SK-N-SH (cell line): ENCODE measurements around the gene LRRC45. TPM values are rescaled to one million over a fixed set of nuclear protein-coding genes. Genes with fewer than 3 reads are reported as not detected.

Experiments used
- CTCF ChIA-PET: fragments of 300-600, 350-600 bp; formaldehyde crosslinking; extraction: SDS; loops from one replicate; lab custom pipeline; 2021; lab: Yijun Ruan, JAX
- POLR2A ChIA-PET: fragments of 350-600 bp; sonication (Branson Sonifier 250); formaldehyde crosslinking; extraction: SDS; loops from one replicate; lab custom pipeline; 2020; ENCODE audit warnings: antibody characterized with exemption, inconsistent platforms; lab: Yijun Ruan, JAX
- DNase-seq: peaks from one replicate; pipeline ENCODE4 v3.0.0; 2012
- H2AFZ ChIP-seq: fragments of 200-600 bp; sonication (generic); 2 replicates; pipeline ENCODE4 v1.8.1; 2016; ENCODE audit warnings: antibody characterized with exemption, mild to moderate bottlenecking, low read depth
- H3F3A ChIP-seq: fragments of 200-600 bp; sonication (generic); replicated peaks from 2 replicates; pipeline ENCODE3; 2016; ENCODE audit warnings: antibody characterized with exemption, mild to moderate bottlenecking; ENCODE audit not compliant: insufficient read depth
- H3K27ac ChIP-seq, 2 experiments: fragments of 200-500 bp in 1 of 2; fragments of 200-600 bp in 1 of 2; sonication (Bioruptor generic) in 1 of 2; sonication (generic), shearing (Covaris generic) in 1 of 2; 2 replicates each; pipeline versions ENCODE4 v1.5.1 to v1.6.1; 2014 to 2016; ENCODE audit warnings: low read depth in 2 of 2, inconsistent platforms in 1 of 2, low read length in 1 of 2, mild to moderate bottlenecking in 1 of 2, mixed read lengths in 1 of 2
- H3K27me3 ChIP-seq: fragments of 200-600 bp; sonication (generic), shearing (Covaris generic); 2 replicates; pipeline ENCODE4 v1.6.1; 2016; ENCODE audit warnings: mixed run types; ENCODE audit not compliant: insufficient read depth
- H3K36me3 ChIP-seq, 2 experiments: fragments of 200-500 bp in 1 of 2; fragments of 200-600 bp in 1 of 2; sonication (Bioruptor generic) in 1 of 2; sonication (generic) in 1 of 2; replicated peaks in 1 of 2; 2 replicates each; pipeline versions ENCODE3 to v1.5.1; 2014 to 2016; ENCODE audit warnings: low read length in 1 of 2, mild to moderate bottlenecking in 1 of 2; ENCODE audit not compliant: insufficient read depth in 2 of 2, control insufficient read depth in 1 of 2
- H3K4me1 ChIP-seq, 2 experiments: fragments of 200-500 bp in 1 of 2; fragments of 200-600 bp in 1 of 2; sonication (Bioruptor generic) in 1 of 2; sonication (generic), shearing (Covaris generic) in 1 of 2; 2 replicates each; pipeline versions ENCODE4 v1.5.1 to v1.6.1; 2014 to 2016; ENCODE audit warnings: low read depth in 1 of 2, low read length in 1 of 2, mixed run types in 1 of 2; ENCODE audit not compliant: insufficient read depth in 2 of 2, control insufficient read depth in 1 of 2
- H3K4me2 ChIP-seq: fragments of 200-600 bp; sonication (generic), shearing (Covaris generic); 2 replicates; pipeline ENCODE4 v1.6.1; 2017; ENCODE audit warnings: mixed run types
- H3K4me3 ChIP-seq, 2 experiments: fragments of 200-500 bp in 1 of 2; fragments of 200-600 bp in 1 of 2; sonication (Bioruptor generic) in 1 of 2; sonication (generic), shearing (Covaris generic) in 1 of 2; 2 replicates each; pipeline versions ENCODE4 v1.5.1 to v1.8.1; 2014 to 2016; ENCODE audit warnings: low read depth in 2 of 2, inconsistent platforms in 1 of 2, low read length in 1 of 2, mild to moderate bottlenecking in 1 of 2, mixed read lengths in 1 of 2, moderate library complexity in 1 of 2
- H3K79me2 ChIP-seq: fragments of 200-600 bp; sonication (generic); 2 replicates; pipeline ENCODE4 v1.8.1; 2017; ENCODE audit warnings: mild to moderate bottlenecking; ENCODE audit not compliant: insufficient read depth
- H3K9ac ChIP-seq: fragments of 200-600 bp; sonication (generic); 2 replicates; pipeline ENCODE4 v1.6.1; 2017; ENCODE audit warnings: mixed run types
- H3K9me2 ChIP-seq: fragments of 200-600 bp; sonication (generic); 2 replicates; pipeline ENCODE4 v1.6.1; 2017; ENCODE audit warnings: mixed run types
- H3K9me3 ChIP-seq: fragments of 200-600 bp; sonication (generic); 2 replicates; pipeline ENCODE4 v1.6.1; 2017; ENCODE audit warnings: mixed run types, mild to moderate bottlenecking, moderate library complexity
- H4K20me1 ChIP-seq: fragments of 200-600 bp; sonication (generic); 2 replicates; pipeline ENCODE4 v1.6.1; 2017; ENCODE audit warnings: mild to moderate bottlenecking, mixed run types; ENCODE audit not compliant: insufficient read depth
- CHD2 ChIP-seq: fragments of 150-350 bp; IDR thresholded peaks from 2 replicates; pipeline ENCODE4 v1.6.1; 2018; ENCODE audit warnings: low read length; ENCODE audit not compliant: partially characterized antibody
- CTCF ChIP-seq: fragments of 200-600 bp; sonication (generic); IDR thresholded peaks from 2 replicates; pipeline ENCODE4 v1.6.1; 2017; ENCODE audit warnings: antibody characterized with exemption, mild to moderate bottlenecking, moderate library complexity
- ELF1 ChIP-seq: IDR thresholded peaks from 2 replicates; pipeline ENCODE4 v1.4.0; 2012
- EP300 ChIP-seq, 2 experiments: IDR thresholded peaks; 2 replicates each; pipeline versions ENCODE4 v1.4.0 to v1.6.1; 2012; ENCODE audit warnings: borderline replicate concordance in 1 of 2, low read depth in 1 of 2, low read length in 1 of 2
- FOSL2 ChIP-seq: IDR thresholded peaks from 2 replicates; pipeline ENCODE4 v1.4.0; 2012; ENCODE audit warnings: low read depth, mild to moderate bottlenecking, moderate library complexity, borderline replicate concordance
- IRF3 ChIP-seq: fragments of 150-350 bp; IDR thresholded peaks from 2 replicates; pipeline ENCODE4 v1.6.1; 2016; ENCODE audit warnings: mild to moderate bottlenecking, low read depth, low read length
- MAX ChIP-seq: IDR thresholded peaks from 2 replicates; pipeline ENCODE4 v1.4.0; 2012; ENCODE audit warnings: low read depth
- NFIC ChIP-seq: IDR thresholded peaks from 2 replicates; pipeline ENCODE4 v1.4.0; 2012; ENCODE audit warnings: borderline replicate concordance
- PBX3 ChIP-seq: IDR thresholded peaks from 2 replicates; pipeline ENCODE4; 2012
- POLR2AphosphoS5 ChIP-seq: IDR thresholded peaks from 2 replicates; pipeline ENCODE4 v1.6.1; 2012; ENCODE audit warnings: low read depth, low read length
- RCOR1 ChIP-seq: fragments of 150-350 bp; IDR thresholded peaks from 2 replicates; pipeline ENCODE4 v1.6.1; 2017; ENCODE audit warnings: antibody characterized with exemption, low read length
- RFX5 ChIP-seq: IDR thresholded peaks from 2 replicates; pipeline ENCODE4 v1.6.1; 2012; ENCODE audit warnings: mild to moderate bottlenecking, improper control_type of control experiment, low read length
- TAF1 ChIP-seq: IDR thresholded peaks from 2 replicates; pipeline ENCODE4 v1.6.1; 2012; ENCODE audit warnings: low read depth, mild to moderate bottlenecking, low read length, moderate library complexity, borderline replicate concordance
- TEAD4 ChIP-seq: IDR thresholded peaks from 2 replicates; pipeline ENCODE4 v1.4.0; 2012; ENCODE audit warnings: mild to moderate bottlenecking, borderline replicate concordance; ENCODE audit not compliant: insufficient read depth
- USF1 ChIP-seq: IDR thresholded peaks from 2 replicates; pipeline ENCODE4 v1.4.0; 2012; ENCODE audit warnings: low read depth, borderline replicate concordance
- WGBS: methylation state at CpG from one replicate; pipeline ENCODE4 v1.1.6; 2017; ENCODE audit warnings: low lambda C conversion rate; 5-methylcytosine and 5-hydroxymethylcytosine counted together
- polyA plus RNA-seq, 3 experiments: library from polyadenylated mRNA; depleted of rRNA; stranded (reverse); fragments of >200 nt; gene quantifications; 2 replicates each; pipeline ENCODE4 v1.2.3, GENCODE V29; 2012

LRRC45 gene
- polyA plus RNA-seq, 1 of the 3 experiments (the other 2 are of a cell fraction): 31.5 TPM

GRCh38 chr17:81987161-81987770 lies 35.8 kb upstream of the LRRC45 start:
- peaks cover 16% of the 10 kb centered on the region; the same call in 1 of the 2 replicates for H3K79me2 ChIP-seq
- H3K36me3 ChIP-seq: peaks cover 19 to 20% of the 10 kb centered on the region in 2 experiments
- H3K27me3 ChIP-seq: no peaks in the 10 kb centered on the region
- H2AFZ ChIP-seq: no peak overlapping the region
- DNase-seq: no peak
- H3K9me2 ChIP-seq: no peaks in the 10 kb centered on the region
- no peaks in the 10 kb centered on the region; the same call in 1 of the 2 replicates for H4K20me1 ChIP-seq
- H3K9me3 ChIP-seq: no peaks in the 10 kb centered on the region
- H3K27ac ChIP-seq: no peak overlapping the region
- no peak overlapping the region for H3K4me3 ChIP-seq
- H3K9ac ChIP-seq: no peak overlapping the region
- ChIA-PET POLR2A (interaction anchor here (1.3 kb wide), 1 partner anchor 9 kb away, joined by 6 read pairs; no protein-coding TSS in a partner anchor), CTCF (interaction anchor here (1.3 to 6.1 kb wide), 3 partner anchors 24 to 43 kb away, joined by 3 to 64 read pairs (median 8); partner anchors contain the start of genes NOTUM and RAC3)
- H3F3A ChIP-seq: peaks cover 7% of the 10 kb centered on the region
- H3K4me1 ChIP-seq: peaks cover 0 to 19% of the 10 kb centered on the region in 2 experiments; a peak in 1 of 4 replicates
- 94% methylated on average over 26 of the region's 26 CpGs for WGBS
- TF ChIP-seq NFIC: no peak
- TF ChIP-seq FOSL2: no peak
- no peak for TF ChIP-seq RFX5
- TF ChIP-seq TAF1: no peak
- TF ChIP-seq EP300 (IDR thresholded peaks at IDR 0.05; ENCODE audit: borderline replicate concordance in 1 of 2, low read depth in 1 of 2, low read length in 1 of 2): no peak
- TF ChIP-seq TEAD4: no peak
- no peak for TF ChIP-seq ELF1
- TF ChIP-seq CHD2: no peak
- no peak for TF ChIP-seq CTCF
- TF ChIP-seq RCOR1: no peak
- TF ChIP-seq MAX: no peak
- TF ChIP-seq IRF3: no peak
- no peak for TF ChIP-seq USF1
- no peak for TF ChIP-seq PBX3
- no peak for TF ChIP-seq POLR2AphosphoS5
- no peak overlapping the region for H3K4me2 ChIP-seq
